ENCODE results near the gene INHBB. TPM values are rescaled to one million over a fixed set of nuclear protein-coding genes. Genes with fewer than 3 reads are reported as not detected.

Gene INHBB
- total and polyA plus RNA-seq, 4 donors = 0.97 to 7.8 (median 5.8) TPM

DNA sequence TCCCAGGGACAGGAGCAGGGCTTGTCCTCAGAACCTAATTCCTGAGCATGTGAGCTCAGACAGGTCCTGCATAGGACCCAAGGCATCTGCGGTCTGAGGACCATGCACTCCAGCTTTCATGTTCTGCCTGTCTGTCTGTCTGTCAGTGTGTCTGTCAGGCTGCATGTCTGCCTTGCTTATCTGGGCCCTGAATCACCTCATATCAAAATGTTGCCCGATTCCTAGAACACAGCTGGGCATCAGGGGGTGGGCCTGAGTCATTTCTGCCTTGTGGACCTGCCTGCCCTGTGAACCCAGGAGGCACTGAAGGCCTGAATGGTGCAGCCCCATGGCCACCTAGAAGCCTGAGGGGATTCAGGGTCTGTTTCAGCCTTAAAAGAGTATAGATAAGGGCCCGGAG is 22.1 kb downstream of the INHBB start:
- no peak overlapping the region for H3K27ac ChIP-seq (ENCODE audit: low read depth in 1 of 2, low read length in 1 of 2)
- H3K27me3 ChIP-seq (ENCODE audit: control insufficient read depth in 3 of 3, insufficient read depth in 3 of 3, low read length in 2 of 3) = peaks cover 0 to 7% (median 0%) of the 10 kb centered on the region in 3 donors
- ATAC-seq (ENCODE audit: insufficient read depth, low FRiP score) (no peak), DNase-seq (no peak)
- H3K9me3 ChIP-seq (ENCODE audit: control insufficient read depth in 4 of 4, insufficient read depth in 3 of 4, low read length in 3 of 4) = no peaks in the 10 kb centered on the region
- peaks cover 0 to 2% (median 0%) of the 10 kb centered on the region in 5 donors for H3K4me1 ChIP-seq (ENCODE audit: control insufficient read depth in 5 of 5, insufficient read depth in 5 of 5, low read length in 5 of 5)
- WGBS, 2 donors = 82 to 83% methylated on average over 3 of the region's 3 CpGs
- no peak overlapping the region for H3K4me3 ChIP-seq
- no peaks in the 10 kb centered on the region for H3K36me3 ChIP-seq (ENCODE audit: control insufficient read depth in 4 of 4, insufficient read depth in 4 of 4, low read length in 4 of 4)
- no peak overlapping the region for H3K9ac ChIP-seq (ENCODE audit: insufficient read depth in 1 of 2, low read length in 2 of 2)
- TF ChIP-seq, protein P1, sequence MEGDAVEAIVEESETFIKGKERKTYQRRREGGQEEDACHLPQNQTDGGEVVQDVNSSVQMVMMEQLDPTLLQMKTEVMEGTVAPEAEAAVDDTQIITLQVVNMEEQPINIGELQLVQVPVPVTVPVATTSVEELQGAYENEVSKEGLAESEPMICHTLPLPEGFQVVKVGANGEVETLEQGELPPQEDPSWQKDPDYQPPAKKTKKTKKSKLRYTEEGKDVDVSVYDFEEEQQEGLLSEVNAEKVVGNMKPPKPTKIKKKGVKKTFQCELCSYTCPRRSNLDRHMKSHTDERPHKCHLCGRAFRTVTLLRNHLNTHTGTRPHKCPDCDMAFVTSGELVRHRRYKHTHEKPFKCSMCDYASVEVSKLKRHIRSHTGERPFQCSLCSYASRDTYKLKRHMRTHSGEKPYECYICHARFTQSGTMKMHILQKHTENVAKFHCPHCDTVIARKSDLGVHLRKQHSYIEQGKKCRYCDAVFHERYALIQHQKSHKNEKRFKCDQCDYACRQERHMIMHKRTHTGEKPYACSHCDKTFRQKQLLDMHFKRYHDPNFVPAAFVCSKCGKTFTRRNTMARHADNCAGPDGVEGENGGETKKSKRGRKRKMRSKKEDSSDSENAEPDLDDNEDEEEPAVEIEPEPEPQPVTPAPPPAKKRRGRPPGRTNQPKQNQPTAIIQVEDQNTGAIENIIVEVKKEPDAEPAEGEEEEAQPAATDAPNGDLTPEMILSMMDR (IDR thresholded peaks at IDR 0.05; ENCODE audit: control extremely low read depth, extremely low read depth) = no peak

DNA sequence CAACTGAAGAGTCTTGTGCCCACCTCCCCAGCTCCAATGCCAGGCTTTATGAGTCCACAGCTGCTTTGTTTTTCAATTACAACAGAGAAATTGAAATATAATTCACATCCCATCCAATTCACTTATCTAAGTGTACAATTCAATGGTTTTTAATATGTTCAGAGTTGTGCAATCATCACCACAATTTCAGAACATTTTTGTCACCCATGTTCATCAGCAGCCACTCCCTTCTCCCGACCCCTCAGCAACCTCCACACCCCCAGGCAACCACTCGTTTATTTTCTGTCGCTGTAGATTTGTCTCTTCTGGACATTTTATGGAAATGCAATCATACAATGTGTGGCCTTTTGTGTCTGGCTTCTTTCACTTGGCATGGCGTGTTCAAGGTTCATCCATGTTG is 23.3 kb downstream of the INHBB start:
- DNase-seq = no peak
- peaks cover 0 to 2% (median 0%) of the 10 kb centered on the region in 5 donors for H3K4me1 ChIP-seq (ENCODE audit: control insufficient read depth in 5 of 5, insufficient read depth in 5 of 5, low read length in 5 of 5)
- TF ChIP-seq, protein P1 (IDR thresholded peaks at IDR 0.05; ENCODE audit: control extremely low read depth, extremely low read depth) = no peak
- no peaks in the 10 kb centered on the region for H3K36me3 ChIP-seq (ENCODE audit: control insufficient read depth in 4 of 4, insufficient read depth in 4 of 4, low read length in 4 of 4)
- no peak overlapping the region for H3K4me3 ChIP-seq
- WGBS, 2 donors = 87 to 89% methylated on average over 4 of the region's 4 CpGs
- ATAC-seq (ENCODE audit: insufficient read depth, low FRiP score) = no peak
- no peak overlapping the region for H3K9ac ChIP-seq (ENCODE audit: insufficient read depth in 1 of 2, low read length in 2 of 2)
- no peak overlapping the region for H3K27ac ChIP-seq (ENCODE audit: low read depth in 1 of 2, low read length in 1 of 2)
- peaks cover 0 to 7% (median 0%) of the 10 kb centered on the region in 3 donors for H3K27me3 ChIP-seq (ENCODE audit: control insufficient read depth in 3 of 3, insufficient read depth in 3 of 3, low read length in 2 of 3)
- H3K9me3 ChIP-seq (ENCODE audit: control insufficient read depth in 4 of 4, insufficient read depth in 3 of 4, low read length in 3 of 4) = no peaks in the 10 kb centered on the region

DNA sequence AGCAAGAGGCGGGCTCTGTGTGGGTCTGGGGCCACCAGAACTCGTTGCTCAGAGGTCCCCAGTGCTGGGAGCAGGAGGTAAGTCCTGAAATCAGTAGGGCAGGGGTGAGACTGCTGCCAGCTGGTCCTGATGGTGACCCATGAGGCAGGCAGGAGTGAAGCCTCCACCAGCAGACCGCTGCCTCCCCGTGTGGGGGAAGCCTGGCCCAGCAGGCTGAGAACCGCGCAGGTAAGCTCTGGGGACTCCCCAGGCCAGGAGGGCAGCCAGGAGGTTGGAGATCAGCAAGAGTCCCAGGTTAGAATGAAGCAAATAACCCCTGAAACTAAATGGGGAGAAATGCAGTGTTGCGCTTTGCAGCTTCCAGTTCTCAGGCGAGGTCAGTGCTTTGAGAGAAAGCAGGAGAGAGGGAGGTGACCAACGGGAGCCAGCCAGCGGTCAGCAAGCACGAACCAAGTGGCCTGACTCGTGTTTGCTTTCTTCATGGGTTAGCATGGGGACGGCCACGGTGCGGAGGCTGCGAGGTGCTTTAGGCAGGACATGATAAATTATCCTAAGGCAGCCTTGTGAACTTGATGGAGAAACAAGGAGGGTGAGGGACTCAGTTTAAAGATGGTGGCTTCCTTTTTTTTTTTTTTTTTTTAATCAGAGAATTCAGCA is 26.2 kb downstream of the INHBB start:
- Histone ChIP-seq H3K9ac (ENCODE audit: insufficient read depth in 1 of 2, low read length in 2 of 2) (no peak overlapping the region), H3K4me1 (ENCODE audit: control insufficient read depth in 5 of 5, insufficient read depth in 5 of 5, low read length in 5 of 5) (peaks cover 0 to 2% (median 0%) of the 10 kb centered on the region in 5 donors), H3K36me3 (ENCODE audit: control insufficient read depth in 4 of 4, insufficient read depth in 4 of 4, low read length in 4 of 4) (no peaks in the 10 kb centered on the region), H3K9me3 (ENCODE audit: control insufficient read depth in 4 of 4, insufficient read depth in 3 of 4, low read length in 3 of 4) (no peaks in the 10 kb centered on the region), H3K27me3 (ENCODE audit: control insufficient read depth in 3 of 3, insufficient read depth in 3 of 3, low read length in 2 of 3) (peaks cover 0 to 4% (median 0%) of the 10 kb centered on the region in 3 donors), H3K27ac (ENCODE audit: low read depth in 1 of 2, low read length in 1 of 2) (no peak overlapping the region), H3K4me3 (no peak overlapping the region)
- 80 to 82% methylated on average over 16 of the region's 16 CpGs for WGBS, 2 donors
- TF ChIP-seq, protein P1 (IDR thresholded peaks at IDR 0.05; ENCODE audit: control extremely low read depth, extremely low read depth) = no peak
- DNase-seq (no peak), ATAC-seq (ENCODE audit: insufficient read depth, low FRiP score) (no peak)
